GM23338 (cell line): ENCODE measurements around the gene ANKRD11. TPM values are rescaled to one million over a fixed set of nuclear protein-coding genes. Genes with fewer than 3 reads are reported as not detected.

ENCODE experiments used
- ATAC-seq: fragments of 200-7000 bp; cut with Tn5 transposase; 3 replicates; pipeline ENCODE4 v1.9.1; 2020
- DNase-seq: peaks from one replicate; pipeline ENCODE4 v3.0.0-alpha.2; 2015; ENCODE audit warnings: low spot score
- H2AFZ ChIP-seq: fragments of 200-600 bp; sonication (generic); 2 replicates; pipeline ENCODE4 v1.8.0; 2016; ENCODE audit warnings: antibody characterized with exemption, mild to moderate bottlenecking, moderate library complexity
- H3F3A ChIP-seq: fragments of 200-600 bp; sonication (generic); replicated peaks from 2 replicates; pipeline ENCODE4 v1.8.0; 2017; ENCODE audit warnings: antibody characterized with exemption, mixed run types, low read depth
- H3K27ac ChIP-seq: fragments of 200-600 bp; sonication (generic); 2 replicates; pipeline ENCODE4 v1.6.1; 2016; ENCODE audit warnings: low read depth
- H3K27me3 ChIP-seq: fragments of 200-600 bp; sonication (generic); 2 replicates; pipeline ENCODE4 v1.8.0; 2016; ENCODE audit warnings: mild to moderate bottlenecking, mixed run types, moderate library complexity; ENCODE audit not compliant: insufficient read depth
- H3K36me3 ChIP-seq: fragments of 200-600 bp; sonication (generic); 2 replicates; pipeline ENCODE4 v1.8.0; 2016; ENCODE audit warnings: mild to moderate bottlenecking; ENCODE audit not compliant: insufficient read depth
- H3K4me1 ChIP-seq: fragments of 200-600 bp; sonication (generic); 2 replicates; pipeline ENCODE4 v1.8.0; 2016; ENCODE audit warnings: mild to moderate bottlenecking, moderate library complexity; ENCODE audit not compliant: insufficient read depth
- H3K4me2 ChIP-seq: fragments of 200-600 bp; sonication (generic); 2 replicates; pipeline ENCODE4 v1.7.1; 2017; ENCODE audit warnings: mixed run types
- H3K4me3 ChIP-seq: fragments of 200-600 bp; sonication (generic); 2 replicates; pipeline ENCODE4 v1.6.1; 2016; ENCODE audit warnings: mixed run types
- H3K79me2 ChIP-seq: fragments of 200-600 bp; sonication (generic); replicated peaks from 2 replicates; pipeline ENCODE4 v1.8.0; 2017; ENCODE audit warnings: mild to moderate bottlenecking; ENCODE audit not compliant: insufficient read depth
- H3K9me2 ChIP-seq: fragments of 200-600 bp; sonication (generic); 2 replicates; pipeline ENCODE4 v1.8.0; 2017; ENCODE audit not compliant: insufficient read depth
- H4K20me1 ChIP-seq: fragments of 200-600 bp; sonication (generic); replicated peaks from 2 replicates; pipeline ENCODE4 v1.8.0; 2017; ENCODE audit warnings: mild to moderate bottlenecking; ENCODE audit not compliant: insufficient read depth
- H3K27ac Mint-ChIP-seq: 2 replicates; pipeline ENCODE4 v1.8.0; 2020; ENCODE audit warnings: inconsistent platforms, mild to moderate bottlenecking, moderate library complexity, mixed read lengths
- H3K27me3 Mint-ChIP-seq: 3 replicates; pipeline ENCODE4 v1.8.0; 2022; ENCODE audit warnings: low read depth, mild to moderate bottlenecking, moderate library complexity, mixed read lengths, inconsistent platforms; ENCODE audit not compliant: insufficient read depth, poor library complexity
- H3K36me3 Mint-ChIP-seq: 3 replicates; pipeline ENCODE4 v1.8.0; 2021; ENCODE audit warnings: low read depth, mild to moderate bottlenecking, inconsistent platforms, moderate library complexity, mixed read lengths
- H3K4me1 Mint-ChIP-seq: 3 replicates; pipeline ENCODE4 v1.8.0; 2020; ENCODE audit warnings: mild to moderate bottlenecking, inconsistent platforms, mixed read lengths
- H3K4me3 Mint-ChIP-seq: 3 replicates; pipeline ENCODE4 v1.8.0; 2021; ENCODE audit warnings: moderate library complexity, mild to moderate bottlenecking, inconsistent platforms, mixed read lengths
- H3K9me3 Mint-ChIP-seq: 3 replicates; pipeline ENCODE4 v1.8.0; 2020; ENCODE audit warnings: moderate library complexity, mild to moderate bottlenecking, inconsistent platforms, mixed read lengths
- CREB1 ChIP-seq: fragments of 250-450 bp; sonication (Bioruptor Pico); IDR thresholded peaks from 2 replicates; pipeline ENCODE4 v1.5.0; 2020; ENCODE audit warnings: low read depth, mild to moderate bottlenecking, moderate library complexity
- EZH2 ChIP-seq: fragments of 200-600 bp; sonication (generic); IDR thresholded peaks from one replicate; pipeline ENCODE4 v1.8.0; 2017; ENCODE audit warnings: antibody characterized with exemption, mild to moderate bottlenecking, low read depth; ENCODE audit not compliant: unreplicated experiment
- EZH2phosphoT487 ChIP-seq: fragments of 200-600 bp; sonication (generic); IDR thresholded peaks from one replicate; pipeline ENCODE4 v1.8.1; 2018; ENCODE audit warnings: antibody characterized with exemption; ENCODE audit not compliant: unreplicated experiment
- JUNB ChIP-seq: IDR thresholded peaks from one replicate; pipeline ENCODE4 v1.6.1; 2016; ENCODE audit warnings: antibody characterized with exemption; ENCODE audit not compliant: unreplicated experiment
- NANOG ChIP-seq: IDR thresholded peaks from 2 replicates; pipeline ENCODE4 v1.6.1; 2016; ENCODE audit warnings: antibody characterized with exemption, borderline replicate concordance
- POLR2AphosphoS5 ChIP-seq: IDR thresholded peaks from 2 replicates; pipeline ENCODE4 v1.6.1; 2016; ENCODE audit warnings: antibody characterized with exemption, low read depth
- REST ChIP-seq: IDR thresholded peaks from one replicate; pipeline ENCODE4 v1.6.1; 2018; ENCODE audit warnings: antibody characterized with exemption; ENCODE audit not compliant: unreplicated experiment
- STAT1 ChIP-seq: IDR thresholded peaks from one replicate; pipeline ENCODE4 v1.6.1; 2016; ENCODE audit warnings: antibody characterized with exemption; ENCODE audit not compliant: unreplicated experiment
- ZNF114 ChIP-seq: fragments of 250-450 bp; sonication (Bioruptor Pico); IDR thresholded peaks from 2 replicates; pipeline ENCODE4 v1.5.0; 2020; ENCODE audit warnings: mild to moderate bottlenecking, moderate library complexity
- ZNF331 ChIP-seq: fragments of 250-450 bp; sonication (Bioruptor Pico); IDR thresholded peaks from 2 replicates; pipeline ENCODE4 v1.5.0; 2020; ENCODE audit warnings: low read depth, mild to moderate bottlenecking, moderate library complexity
- polyA plus RNA-seq: library from polyadenylated mRNA; unstranded; fragments of >200 nt; fragmentation: Nextera tagmentation; extraction: Ambion mirVana; gene quantifications from 2 replicates; pipeline ENCODE4 v1.2.1, GENCODE V29; 2016
- total RNA-seq: library from RNA; depleted of rRNA; stranded (reverse); fragments of >200 nt; shearing (Covaris generic); gene quantifications from 2 replicates; pipeline ENCODE4 v1.2.3, GENCODE V29; 2014
- TF ChIP-seq, protein P1 (sequence below): fragments of 250-450 bp; sonication (Bioruptor Pico); IDR thresholded peaks from 2 replicates; pipeline ENCODE4 v1.5.0; 2020; ENCODE audit warnings: mild to moderate bottlenecking, moderate library complexity
- TF ChIP-seq, protein P2 (sequence below): IDR thresholded peaks from 2 replicates; pipeline ENCODE4 v1.6.1; 2016; ENCODE audit warnings: antibody characterized with exemption
- TF ChIP-seq, protein P3 (sequence below), 2 experiments: fragments of 200-600 bp in 1 of 2; sonication (generic) in 1 of 2; conservative IDR thresholded peaks; 2 replicates each; pipeline versions ENCODE4 v1.5.1 to v1.6.1; 2016 to 2017; ENCODE audit warnings: antibody characterized with exemption in 2 of 2, low read depth in 2 of 2, mild to moderate bottlenecking in 2 of 2, moderate library complexity in 1 of 2

The ANKRD11 gene
- total and polyA plus RNA-seq, 2 experiments from 2014 or later = 130 to 159 TPM

DNA sequence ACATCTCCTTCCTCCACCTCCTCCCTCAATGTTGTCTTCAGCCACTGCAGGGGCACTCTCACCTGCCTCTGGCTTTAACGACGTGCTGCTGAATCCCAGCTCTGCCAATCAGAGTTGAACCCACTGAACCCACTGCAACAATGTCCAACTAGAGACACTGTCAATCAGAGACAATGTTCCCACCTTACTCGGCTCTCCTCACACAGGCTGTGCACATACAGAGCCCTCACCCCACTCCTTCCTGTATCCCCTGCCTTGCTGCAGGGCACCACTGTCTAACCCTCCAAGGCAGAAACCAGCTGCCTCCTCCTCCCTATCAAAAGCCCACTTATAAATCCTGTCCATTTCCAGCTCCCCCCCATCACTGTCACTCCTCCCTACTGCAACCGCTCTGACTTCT lies 58.7 kb downstream of the ANKRD11 start:
- no peak for TF ChIP-seq EZH2
- no peak for TF ChIP-seq CREB1 (CRISPR knock-in tag)
- no peak for TF ChIP-seq POLR2AphosphoS5
- no peak for TF ChIP-seq ZNF114 (CRISPR knock-in tag)
- TF ChIP-seq JUNB = no peak
- TF ChIP-seq, protein P1, sequence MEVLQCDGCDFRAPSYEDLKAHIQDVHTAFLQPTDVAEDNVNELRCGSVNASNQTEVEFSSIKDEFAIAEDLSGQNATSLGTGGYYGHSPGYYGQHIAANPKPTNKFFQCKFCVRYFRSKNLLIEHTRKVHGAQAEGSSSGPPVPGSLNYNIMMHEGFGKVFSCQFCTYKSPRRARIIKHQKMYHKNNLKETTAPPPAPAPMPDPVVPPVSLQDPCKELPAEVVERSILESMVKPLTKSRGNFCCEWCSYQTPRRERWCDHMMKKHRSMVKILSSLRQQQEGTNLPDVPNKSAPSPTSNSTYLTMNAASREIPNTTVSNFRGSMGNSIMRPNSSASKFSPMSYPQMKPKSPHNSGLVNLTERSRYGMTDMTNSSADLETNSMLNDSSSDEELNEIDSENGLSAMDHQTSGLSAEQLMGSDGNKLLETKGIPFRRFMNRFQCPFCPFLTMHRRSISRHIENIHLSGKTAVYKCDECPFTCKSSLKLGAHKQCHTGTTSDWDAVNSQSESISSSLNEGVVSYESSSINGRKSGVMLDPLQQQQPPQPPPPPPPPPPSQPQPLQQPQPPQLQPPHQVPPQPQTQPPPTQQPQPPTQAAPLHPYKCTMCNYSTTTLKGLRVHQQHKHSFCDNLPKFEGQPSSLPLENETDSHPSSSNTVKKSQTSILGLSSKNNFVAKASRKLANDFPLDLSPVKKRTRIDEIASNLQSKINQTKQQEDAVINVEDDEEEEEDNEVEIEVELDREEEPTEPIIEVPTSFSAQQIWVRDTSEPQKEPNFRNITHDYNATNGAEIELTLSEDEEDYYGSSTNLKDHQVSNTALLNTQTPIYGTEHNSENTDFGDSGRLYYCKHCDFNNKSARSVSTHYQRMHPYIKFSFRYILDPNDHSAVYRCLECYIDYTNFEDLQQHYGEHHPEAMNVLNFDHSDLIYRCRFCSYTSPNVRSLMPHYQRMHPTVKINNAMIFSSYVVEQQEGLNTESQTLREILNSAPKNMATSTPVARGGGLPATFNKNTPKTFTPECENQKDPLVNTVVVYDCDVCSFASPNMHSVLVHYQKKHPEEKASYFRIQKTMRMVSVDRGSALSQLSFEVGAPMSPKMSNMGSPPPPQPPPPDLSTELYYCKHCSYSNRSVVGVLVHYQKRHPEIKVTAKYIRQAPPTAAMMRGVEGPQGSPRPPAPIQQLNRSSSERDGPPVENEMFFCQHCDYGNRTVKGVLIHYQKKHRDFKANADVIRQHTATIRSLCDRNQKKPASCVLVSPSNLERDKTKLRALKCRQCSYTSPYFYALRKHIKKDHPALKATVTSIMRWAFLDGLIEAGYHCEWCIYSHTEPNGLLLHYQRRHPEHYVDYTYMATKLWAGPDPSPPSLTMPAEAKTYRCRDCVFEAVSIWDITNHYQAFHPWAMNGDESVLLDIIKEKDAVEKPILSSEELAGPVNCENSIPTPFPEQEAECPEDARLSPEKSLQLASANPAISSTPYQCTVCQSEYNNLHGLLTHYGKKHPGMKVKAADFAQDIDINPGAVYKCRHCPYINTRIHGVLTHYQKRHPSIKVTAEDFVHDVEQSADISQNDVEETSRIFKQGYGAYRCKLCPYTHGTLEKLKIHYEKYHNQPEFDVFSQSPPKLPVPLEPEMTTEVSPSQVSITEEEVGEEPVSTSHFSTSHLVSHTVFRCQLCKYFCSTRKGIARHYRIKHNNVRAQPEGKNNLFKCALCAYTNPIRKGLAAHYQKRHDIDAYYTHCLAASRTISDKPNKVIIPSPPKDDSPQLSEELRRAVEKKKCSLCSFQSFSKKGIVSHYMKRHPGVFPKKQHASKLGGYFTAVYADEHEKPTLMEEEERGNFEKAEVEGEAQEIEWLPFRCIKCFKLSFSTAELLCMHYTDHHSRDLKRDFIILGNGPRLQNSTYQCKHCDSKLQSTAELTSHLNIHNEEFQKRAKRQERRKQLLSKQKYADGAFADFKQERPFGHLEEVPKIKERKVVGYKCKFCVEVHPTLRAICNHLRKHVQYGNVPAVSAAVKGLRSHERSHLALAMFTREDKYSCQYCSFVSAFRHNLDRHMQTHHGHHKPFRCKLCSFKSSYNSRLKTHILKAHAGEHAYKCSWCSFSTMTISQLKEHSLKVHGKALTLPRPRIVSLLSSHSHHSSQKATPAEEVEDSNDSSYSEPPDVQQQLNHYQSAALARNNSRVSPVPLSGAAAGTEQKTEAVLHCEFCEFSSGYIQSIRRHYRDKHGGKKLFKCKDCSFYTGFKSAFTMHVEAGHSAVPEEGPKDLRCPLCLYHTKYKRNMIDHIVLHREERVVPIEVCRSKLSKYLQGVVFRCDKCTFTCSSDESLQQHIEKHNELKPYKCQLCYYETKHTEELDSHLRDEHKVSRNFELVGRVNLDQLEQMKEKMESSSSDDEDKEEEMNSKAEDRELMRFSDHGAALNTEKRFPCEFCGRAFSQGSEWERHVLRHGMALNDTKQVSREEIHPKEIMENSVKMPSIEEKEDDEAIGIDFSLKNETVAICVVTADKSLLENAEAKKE = no peak
- TF ChIP-seq NANOG = no peak
- TF ChIP-seq, protein P2, sequence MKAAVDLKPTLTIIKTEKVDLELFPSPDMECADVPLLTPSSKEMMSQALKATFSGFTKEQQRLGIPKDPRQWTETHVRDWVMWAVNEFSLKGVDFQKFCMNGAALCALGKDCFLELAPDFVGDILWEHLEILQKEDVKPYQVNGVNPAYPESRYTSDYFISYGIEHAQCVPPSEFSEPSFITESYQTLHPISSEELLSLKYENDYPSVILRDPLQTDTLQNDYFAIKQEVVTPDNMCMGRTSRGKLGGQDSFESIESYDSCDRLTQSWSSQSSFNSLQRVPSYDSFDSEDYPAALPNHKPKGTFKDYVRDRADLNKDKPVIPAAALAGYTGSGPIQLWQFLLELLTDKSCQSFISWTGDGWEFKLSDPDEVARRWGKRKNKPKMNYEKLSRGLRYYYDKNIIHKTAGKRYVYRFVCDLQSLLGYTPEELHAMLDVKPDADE = no peak
- TF ChIP-seq EZH2phosphoT487 = no peak
- TF ChIP-seq ZNF331 (CRISPR knock-in tag) = no peak
- no peak for TF ChIP-seq STAT1
- no peak for TF ChIP-seq REST
- TF ChIP-seq, protein P3, sequence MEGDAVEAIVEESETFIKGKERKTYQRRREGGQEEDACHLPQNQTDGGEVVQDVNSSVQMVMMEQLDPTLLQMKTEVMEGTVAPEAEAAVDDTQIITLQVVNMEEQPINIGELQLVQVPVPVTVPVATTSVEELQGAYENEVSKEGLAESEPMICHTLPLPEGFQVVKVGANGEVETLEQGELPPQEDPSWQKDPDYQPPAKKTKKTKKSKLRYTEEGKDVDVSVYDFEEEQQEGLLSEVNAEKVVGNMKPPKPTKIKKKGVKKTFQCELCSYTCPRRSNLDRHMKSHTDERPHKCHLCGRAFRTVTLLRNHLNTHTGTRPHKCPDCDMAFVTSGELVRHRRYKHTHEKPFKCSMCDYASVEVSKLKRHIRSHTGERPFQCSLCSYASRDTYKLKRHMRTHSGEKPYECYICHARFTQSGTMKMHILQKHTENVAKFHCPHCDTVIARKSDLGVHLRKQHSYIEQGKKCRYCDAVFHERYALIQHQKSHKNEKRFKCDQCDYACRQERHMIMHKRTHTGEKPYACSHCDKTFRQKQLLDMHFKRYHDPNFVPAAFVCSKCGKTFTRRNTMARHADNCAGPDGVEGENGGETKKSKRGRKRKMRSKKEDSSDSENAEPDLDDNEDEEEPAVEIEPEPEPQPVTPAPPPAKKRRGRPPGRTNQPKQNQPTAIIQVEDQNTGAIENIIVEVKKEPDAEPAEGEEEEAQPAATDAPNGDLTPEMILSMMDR (conservative IDR thresholded peaks at IDR 0.05; ENCODE audit: low read depth in 2 of 2) = no peak
- Mint-ChIP-seq H3K4me3 (no peak overlapping the region), H3K9me3 (peaks cover 4% of the 10 kb centered on the region; the same call in 1 of the 3 replicates), H3K27ac (no peak overlapping the region), H3K4me1 (peaks cover 24% of the 10 kb centered on the region), H3K27me3 (peaks cover 7% of the 10 kb centered on the region), H3K36me3 (peaks cover 17% of the 10 kb centered on the region)
- H3F3A ChIP-seq = 0 out of 2 replicates have a peak, but pooled peaks cover 12% of the 10 kb centered on the region
- peak overlapping the region; percentile 81; the same call in 1 of the 2 replicates for H3K27ac ChIP-seq
- ATAC-seq (peak; percentile 9; the same call in 2 of the 3 replicates), DNase-seq (no peak)
- H3K4me2 ChIP-seq = peak overlapping the region; percentile 64
- no peaks in the 10 kb centered on the region for H3K36me3 ChIP-seq
- H3K4me3 ChIP-seq = no peak overlapping the region
- H4K20me1 ChIP-seq = peaks cover 81% of the 10 kb centered on the region
- peaks cover 84% of the 10 kb centered on the region for H3K79me2 ChIP-seq
- H3K4me1 ChIP-seq = peaks cover 48% of the 10 kb centered on the region
- H3K27me3 ChIP-seq = no peaks in the 10 kb centered on the region
- H2AFZ ChIP-seq = no peak overlapping the region
- no peaks in the 10 kb centered on the region for H3K9me2 ChIP-seq
